Sigmoid colon (tissue), 4 donors: ENCODE measurements around the gene RBM18.

Experiments
- EP300 ChIP-seq, 4 donors: sonication (generic); formaldehyde crosslinking; IDR thresholded peaks; one replicate each; pipeline ENCODE4 v1.6.1; 2017; ENCODE audit warnings: antibody characterized with exemption in 4 of 4
- POLR2A ChIP-seq, 2 donors: fragments of 450-650 bp; IDR thresholded peaks; one replicate each; pipeline ENCODE4 v1.6.1; 2016; ENCODE audit warnings: antibody characterized with exemption in 2 of 2, mild to moderate bottlenecking in 2 of 2, moderate library complexity in 2 of 2
- POLR2AphosphoS5 ChIP-seq, 4 donors: sonication (generic); formaldehyde crosslinking; IDR thresholded peaks; one replicate each; pipeline ENCODE4 v1.6.1; 2017; ENCODE audit warnings: antibody characterized with exemption in 4 of 4
- TF ChIP-seq, protein P1 (sequence below), 4 experiments: fragments of 450-650 bp in 3 of 4; fragments of 200-600 bp in 1 of 4; IDR thresholded peaks; one replicate each; pipeline ENCODE4 v1.5.1; 2016 to 2019; ENCODE audit warnings: antibody characterized with exemption in 4 of 4, mild to moderate bottlenecking in 3 of 4, moderate library complexity in 2 of 4

DNA sequence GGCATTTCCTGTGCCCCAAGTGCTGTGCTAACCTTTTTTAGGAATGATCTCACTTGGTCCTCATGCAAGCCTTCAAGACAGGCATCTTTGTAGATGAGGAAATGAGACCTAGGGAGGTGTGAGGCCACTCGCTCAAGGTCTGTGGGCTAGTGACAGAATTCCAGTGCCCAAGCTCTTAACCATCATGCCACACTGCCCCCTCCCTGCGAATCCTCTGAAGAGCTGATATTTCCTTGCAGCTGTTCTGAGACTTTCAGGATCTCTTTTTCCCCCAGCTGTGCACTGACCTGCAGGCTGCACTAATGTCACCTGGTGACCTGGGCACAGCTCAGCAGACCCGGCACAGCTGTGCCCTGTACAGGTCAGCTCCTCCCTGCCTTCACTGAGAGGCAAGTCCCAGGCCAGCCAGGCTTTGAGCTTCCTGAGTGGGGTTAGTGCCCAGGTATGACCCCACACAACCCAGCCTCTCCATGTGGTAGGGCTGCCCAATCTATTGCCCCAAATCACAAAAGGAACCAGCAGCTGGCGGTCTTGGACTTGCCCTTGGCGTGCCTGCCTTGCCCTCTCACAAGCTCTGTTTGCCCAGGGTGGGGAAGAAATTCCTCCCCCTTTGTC is 72.3 kb downstream of the RBM18 start:
- TF ChIP-seq, protein P1, sequence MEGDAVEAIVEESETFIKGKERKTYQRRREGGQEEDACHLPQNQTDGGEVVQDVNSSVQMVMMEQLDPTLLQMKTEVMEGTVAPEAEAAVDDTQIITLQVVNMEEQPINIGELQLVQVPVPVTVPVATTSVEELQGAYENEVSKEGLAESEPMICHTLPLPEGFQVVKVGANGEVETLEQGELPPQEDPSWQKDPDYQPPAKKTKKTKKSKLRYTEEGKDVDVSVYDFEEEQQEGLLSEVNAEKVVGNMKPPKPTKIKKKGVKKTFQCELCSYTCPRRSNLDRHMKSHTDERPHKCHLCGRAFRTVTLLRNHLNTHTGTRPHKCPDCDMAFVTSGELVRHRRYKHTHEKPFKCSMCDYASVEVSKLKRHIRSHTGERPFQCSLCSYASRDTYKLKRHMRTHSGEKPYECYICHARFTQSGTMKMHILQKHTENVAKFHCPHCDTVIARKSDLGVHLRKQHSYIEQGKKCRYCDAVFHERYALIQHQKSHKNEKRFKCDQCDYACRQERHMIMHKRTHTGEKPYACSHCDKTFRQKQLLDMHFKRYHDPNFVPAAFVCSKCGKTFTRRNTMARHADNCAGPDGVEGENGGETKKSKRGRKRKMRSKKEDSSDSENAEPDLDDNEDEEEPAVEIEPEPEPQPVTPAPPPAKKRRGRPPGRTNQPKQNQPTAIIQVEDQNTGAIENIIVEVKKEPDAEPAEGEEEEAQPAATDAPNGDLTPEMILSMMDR (IDR thresholded peaks at IDR 0.05), result no peak
- TF ChIP-seq POLR2AphosphoS5 (IDR thresholded peaks at IDR 0.05) (no peak), POLR2A (IDR thresholded peaks at IDR 0.05) (no peak), EP300 (IDR thresholded peaks at IDR 0.05) (no peak)
